Measurements from ENCODE around the gene ERI3. TPM values are rescaled to one million over a fixed set of nuclear protein-coding genes. Genes with fewer than 3 reads are reported as not detected.

ERI3 gene
- total and polyA plus RNA-seq, 2 of the 13 experiments (the other 11 are each of a cell fraction or from before 2014, with no cell fraction given) = 35.6 to 35.9 TPM

- TF ChIP-seq ZMYM4 (CRISPR knock-in tag; IDR thresholded peaks at IDR 0.05) = peak; percentile 59; the same call in 1 of the 2 replicates
- no peak for TF ChIP-seq ZNF768 (CRISPR knock-in tag; IDR thresholded peaks at IDR 0.05)
- TF ChIP-seq HNRNPL (IDR thresholded peaks at IDR 0.05; ENCODE audit: low read depth, low read length) = no peak
- no peak for TF ChIP-seq SOX13 (IDR thresholded peaks at IDR 0.05)
- TF ChIP-seq SOX13 (CRISPR knock-in tag; conservative IDR thresholded peaks at IDR 0.05 in 1 of 2, IDR thresholded peaks at IDR 0.05 in 1 of 2) = peak in 1 of 2 experiments; percentile 48; a peak in 1 of 4 replicates
- peak; percentile 30; the same call in 1 of the 2 replicates for TF ChIP-seq FOXK1 (CRISPR knock-in tag; IDR thresholded peaks at IDR 0.05; ENCODE audit: borderline replicate concordance, low read depth)
- peak; percentile 39; the same call in 1 of the 2 replicates for TF ChIP-seq KDM6A (CRISPR knock-in tag; IDR thresholded peaks at IDR 0.05; ENCODE audit: low read depth)
- TF ChIP-seq, protein P1, sequence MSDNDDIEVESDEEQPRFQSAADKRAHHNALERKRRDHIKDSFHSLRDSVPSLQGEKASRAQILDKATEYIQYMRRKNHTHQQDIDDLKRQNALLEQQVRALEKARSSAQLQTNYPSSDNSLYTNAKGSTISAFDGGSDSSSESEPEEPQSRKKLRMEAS (IDR thresholded peaks at IDR 0.05) = peak; percentile 59; the same call in 1 of the 2 replicates
- peak; percentile 78 for TF ChIP-seq SAP130 (CRISPR knock-in tag; IDR thresholded peaks at IDR 0.05; ENCODE audit: low read depth)
- TF ChIP-seq CBX5 (CRISPR knock-in tag; IDR thresholded peaks at IDR 0.05; ENCODE audit: borderline replicate concordance) = no peak
- peak; percentile 81; the same call in 1 of the 2 replicates for TF ChIP-seq FOXP1 (IDR thresholded peaks at IDR 0.05)
- TF ChIP-seq FOXP1 (CRISPR knock-in tag; IDR thresholded peaks at IDR 0.05) = peak; percentile 95
- TF ChIP-seq ATF4 (CRISPR knock-in tag; IDR thresholded peaks at IDR 0.05) = no peak
- peak in 1 of 2 experiments; percentile 69; a peak in 2 of 4 replicates for TF ChIP-seq EP300 (IDR thresholded peaks at IDR 0.05; ENCODE audit: low read depth in 2 of 2, low read length in 2 of 2)
- no peak for TF ChIP-seq EP300 (CRISPR knock-in tag; IDR thresholded peaks at IDR 0.05; ENCODE audit: borderline replicate concordance)
- TF ChIP-seq TFE3 (CRISPR knock-in tag; IDR thresholded peaks at IDR 0.05) = peak; percentile 88
- TF ChIP-seq, protein P2, sequence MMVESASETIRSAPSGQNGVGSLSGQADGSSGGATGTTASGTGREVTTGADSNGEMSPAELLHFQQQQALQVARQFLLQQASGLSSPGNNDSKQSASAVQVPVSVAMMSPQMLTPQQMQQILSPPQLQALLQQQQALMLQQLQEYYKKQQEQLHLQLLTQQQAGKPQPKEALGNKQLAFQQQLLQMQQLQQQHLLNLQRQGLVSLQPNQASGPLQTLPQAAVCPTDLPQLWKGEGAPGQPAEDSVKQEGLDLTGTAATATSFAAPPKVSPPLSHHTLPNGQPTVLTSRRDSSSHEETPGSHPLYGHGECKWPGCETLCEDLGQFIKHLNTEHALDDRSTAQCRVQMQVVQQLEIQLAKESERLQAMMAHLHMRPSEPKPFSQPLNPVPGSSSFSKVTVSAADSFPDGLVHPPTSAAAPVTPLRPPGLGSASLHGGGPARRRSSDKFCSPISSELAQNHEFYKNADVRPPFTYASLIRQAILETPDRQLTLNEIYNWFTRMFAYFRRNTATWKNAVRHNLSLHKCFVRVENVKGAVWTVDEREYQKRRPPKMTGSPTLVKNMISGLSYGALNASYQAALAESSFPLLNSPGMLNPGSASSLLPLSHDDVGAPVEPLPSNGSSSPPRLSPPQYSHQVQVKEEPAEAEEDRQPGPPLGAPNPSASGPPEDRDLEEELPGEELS (CRISPR knock-in tag; IDR thresholded peaks at IDR 0.05) = peak; percentile 79
- peak; percentile 64; the same call in 1 of the 2 replicates for TF ChIP-seq SMAD3 (CRISPR knock-in tag; IDR thresholded peaks at IDR 0.05)
- 0 out of 2 replicates have a peak, but pooled peaks have one; percentile 40 for TF ChIP-seq NFIC (IDR thresholded peaks at IDR 0.05; ENCODE audit: low read length)
- no peak for TF ChIP-seq ZNF678 (CRISPR knock-in tag; IDR thresholded peaks at IDR 0.05)
- peak; percentile 21; the same call in 1 of the 2 replicates for TF ChIP-seq IRF2 (CRISPR knock-in tag; IDR thresholded peaks at IDR 0.05)
- no peak for TF ChIP-seq ZNF382 (CRISPR knock-in tag; IDR thresholded peaks at IDR 0.05; ENCODE audit: borderline replicate concordance)
- TF ChIP-seq ZNF263 (CRISPR knock-in tag; IDR thresholded peaks at IDR 0.05) = peak; percentile 92
- TF ChIP-seq ZNF572 (CRISPR knock-in tag; IDR thresholded peaks at IDR 0.05) = no peak
- TF ChIP-seq TFAP4 (IDR thresholded peaks at IDR 0.05; ENCODE audit: borderline replicate concordance, low read depth) = peak; percentile 59; the same call in 1 of the 2 replicates
- peak; percentile 46; the same call in 1 of the 2 replicates for TF ChIP-seq ELF3 (CRISPR knock-in tag; IDR thresholded peaks at IDR 0.05)
- no peak for TF ChIP-seq EZH2 (conservative IDR thresholded peaks at IDR 0.05; ENCODE audit: low read depth, low read length)
These were observed 57.2 kb downstream of the ERI3 start (continued) for GRCh38 chr1:44297695-44298400.
